Measurements from ENCODE around the gene GDI1. TPM values are rescaled to one million over a fixed set of nuclear protein-coding genes. Genes with fewer than 3 reads are reported as not detected.
A peak's percentile ranks its signal among the peaks of the same experiment; 100 is the strongest.

GDI1 gene
- polyA plus RNA-seq, 5 donors: 108 to 164 (median 142) TPM

- no peak for DNase-seq
Measured at GRCh38 chrX:154434394-154435168, 2.4 kb upstream of the GDI1 start.

- no peak for DNase-seq
Measured at GRCh38 chrX:154435171-154435733, 1.7 kb upstream of the GDI1 start.

- peak in 1 of 2 donors; percentile 29 for DNase-seq
Measured at GRCh38 chrX:154436374-154436982, 476 bp upstream of the GDI1 start.

- no peak for DNase-seq
Measured at GRCh38 chrX:154437971-154438893, 1.3 kb downstream of the GDI1 start.

GRCh38 chrX:154439841-154440240 lies 2.9 kb downstream of the GDI1 start:
- no peak for DNase-seq

GRCh38 chrX:154440623-154441357 lies 3.8 kb downstream of the GDI1 start:
- no peak for DNase-seq

- no peak for DNase-seq
Measured at GRCh38 chrX:154441564-154441963, 4.6 kb downstream of the GDI1 start.

- DNase-seq: no peak
Measured at GRCh38 chrX:154441984-154442707, 5.2 kb downstream of the GDI1 start.

GRCh38 chrX:154443479-154443910 lies 6.5 kb downstream of the GDI1 start:
- no peak for DNase-seq

- peak; percentile 40 to 52 for DNase-seq
Measured at GRCh38 chrX:154443992-154444754, 7.2 kb downstream of the GDI1 start, which contains the start of gene FAM50A. TSS of gene FAM50A (plus strand) at chrX:154444141. CDS start at chrX:154444236, 95 bp downstream.

- no peak for DNase-seq
Measured at GRCh38 chrX:154444755-154445246, 7.8 kb downstream of the GDI1 start.

GRCh38 chrX:154445776-154446175 lies 8.8 kb downstream of the GDI1 start:
- DNase-seq: no peak

GRCh38 chrX:154446430-154446829 lies 9.5 kb downstream of the GDI1 start:
- no peak for DNase-seq

- DNase-seq: no peak
Measured at GRCh38 chrX:154448484-154448883, 11.5 kb downstream of the GDI1 start.

- DNase-seq: no peak
Measured at GRCh38 chrX:154449618-154450017, 12.7 kb downstream of the GDI1 start.

GRCh38 chrX:154450312-154450711 lies 13.4 kb downstream of the GDI1 start:
- no peak for DNase-seq

- no peak for DNase-seq
Measured at GRCh38 chrX:154452823-154453222, 15.9 kb downstream of the GDI1 start.

- DNase-seq: no peak
Measured at GRCh38 chrX:154457491-154458115, 20.6 kb downstream of the GDI1 start.
